ENCODE data around the gene IKBKE.
"Not testable (repeated sequence)": the region's sequence is repeated elsewhere in the genome, so short reads cannot be mapped to it uniquely, and the experiment has no call there.

IKBKE gene

GRCh38 chr1:206472454-206472853, 2.2 kb downstream of the IKBKE start:
- peak in 1 of 58 donors; percentile 40 for DNase-seq

- no peak for DNase-seq
Measured at GRCh38 chr1:206472886-206473285, 2.6 kb downstream of the IKBKE start.

GRCh38 chr1:206476058-206476457, 5.8 kb downstream of the IKBKE start:
- DNase-seq, result no peak

GRCh38 chr1:206476591-206476990, 6.3 kb downstream of the IKBKE start:
- DNase-seq, result no peak

GRCh38 chr1:206477110-206477509, 6.8 kb downstream of the IKBKE start:
- no peak for DNase-seq

GRCh38 chr1:206477581-206478380, 7.5 kb downstream of the IKBKE start:
- DNase-seq, result no peak

GRCh38 chr1:206478746-206479145, 8.5 kb downstream of the IKBKE start:
- no peak for DNase-seq

- peak in 36 of 58 donors; percentile 8 to 76 (median 32) for DNase-seq
Measured at GRCh38 chr1:206479183-206480125, 9.2 kb downstream of the IKBKE start.

- no peak for DNase-seq
Measured at GRCh38 chr1:206480211-206480610, 9.9 kb downstream of the IKBKE start.

- DNase-seq, result no peak
Measured at GRCh38 chr1:206482611-206483010, 12.3 kb downstream of the IKBKE start.

GRCh38 chr1:206483864-206484263, 13.6 kb downstream of the IKBKE start:
- not testable (repeated sequence) for DNase-seq

GRCh38 chr1:206484901-206485300, 14.6 kb downstream of the IKBKE start:
- no peak for DNase-seq

- no peak for DNase-seq
Measured at GRCh38 chr1:206486995-206487788, 16.9 kb downstream of the IKBKE start.

GRCh38 chr1:206487970-206488369, 17.7 kb downstream of the IKBKE start:
- DNase-seq, result no peak

- no peak for DNase-seq
Measured at GRCh38 chr1:206488466-206488865, 18.2 kb downstream of the IKBKE start.

- peak in 50 of 58 donors; percentile 12 to 78 (median 43) for DNase-seq
Measured at GRCh38 chr1:206489980-206490770, 19.9 kb downstream of the IKBKE start.

GRCh38 chr1:206490771-206491405, 20.6 kb downstream of the IKBKE start:
- DNase-seq, result no peak

GRCh38 chr1:206491616-206492015, 21.3 kb downstream of the IKBKE start:
- no peak for DNase-seq

GRCh38 chr1:206492589-206492988, 22.3 kb downstream of the IKBKE start:
- no peak for DNase-seq

GRCh38 chr1:206493279-206493678, 23.0 kb downstream of the IKBKE start:
- DNase-seq, result no peak
